ENCODE measurements around the gene ZNF618. TPM values are rescaled to one million over a fixed set of nuclear protein-coding genes. Genes with fewer than 3 reads are reported as not detected.

Gene ZNF618
- total and polyA plus RNA-seq, 8 donors = 1.2 to 19.8 (median 5.3) TPM

GRCh38 chr9:114060070-114060469 lies 184.0 kb downstream of the ZNF618 start:
- H3K36me3 ChIP-seq = peaks cover 0 to 14% (median 7%) of the 10 kb centered on the region in 4 donors
- H3K4me1 ChIP-seq = peaks cover 0 to 12% (median 0%) of the 10 kb centered on the region in 4 donors
- no peaks in the 10 kb centered on the region for H3K27me3 ChIP-seq
- H3K27ac ChIP-seq = no peak overlapping the region
- intact Hi-C loops (cut with DNase I; ENCODE audit: low total_unique reads) = no loop called here
- TF ChIP-seq EP300 (IDR thresholded peaks at IDR 0.05) (no peak), POLR2A (IDR thresholded peaks at IDR 0.05) (no peak), CTCF (IDR thresholded peaks at IDR 0.05) (no peak), POLR2AphosphoS5 (IDR thresholded peaks at IDR 0.05) (no peak)
- H3K4me3 ChIP-seq = no peak overlapping the region
- no peaks in the 10 kb centered on the region for H3K9me3 ChIP-seq
- WGBS, 5 donors = 85 to 91% (median 89%) methylated on average over 8 of the region's 8 CpGs
- DNase-seq = no peak

- Histone ChIP-seq H3K36me3 (peaks cover 0 to 14% (median 6%) of the 10 kb centered on the region in 4 donors), H3K27me3 (no peaks in the 10 kb centered on the region), H3K4me3 (no peak overlapping the region), H3K27ac (no peak overlapping the region), H3K9me3 (no peaks in the 10 kb centered on the region), H3K4me1 (peaks cover 0 to 12% (median 0%) of the 10 kb centered on the region in 4 donors)
- 81 to 88% (median 83%) methylated on average over 8 to 9 of the region's 9 CpGs for WGBS, 5 donors
- no peak for DNase-seq
- no peak for TF ChIP-seq EP300 (IDR thresholded peaks at IDR 0.05)
- no peak for TF ChIP-seq POLR2AphosphoS5 (IDR thresholded peaks at IDR 0.05)
- no peak for TF ChIP-seq CTCF (IDR thresholded peaks at IDR 0.05)
- TF ChIP-seq POLR2A (IDR thresholded peaks at IDR 0.05) = no peak
- intact Hi-C loops (cut with DNase I; ENCODE audit: low total_unique reads) = no loop called here
Observed at GRCh38 chr9:114060711-114061110, 184.6 kb downstream of the ZNF618 start.

DNA sequence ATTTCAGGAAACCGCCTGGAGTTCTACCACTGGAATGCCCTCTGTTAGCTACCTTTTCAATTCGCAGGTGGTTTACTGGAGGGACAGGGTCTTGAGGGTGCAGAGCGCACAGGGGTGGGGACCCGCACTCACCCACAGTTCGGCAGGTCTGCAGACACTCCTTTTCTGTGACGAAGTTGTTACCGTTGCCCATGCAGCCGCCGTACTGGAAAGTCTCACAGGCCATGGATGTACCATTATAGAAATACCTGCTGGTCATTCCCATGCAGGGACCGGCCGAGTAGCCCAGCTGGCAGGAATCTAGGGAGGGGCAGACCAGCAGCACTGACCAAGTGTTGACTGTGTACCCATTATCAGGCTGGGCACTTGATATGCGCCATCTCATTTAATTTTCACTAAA lies 185.2 kb downstream of the ZNF618 start:
- TF ChIP-seq POLR2AphosphoS5 (IDR thresholded peaks at IDR 0.05) (no peak), CTCF (IDR thresholded peaks at IDR 0.05) (no peak), POLR2A (IDR thresholded peaks at IDR 0.05) (no peak), EP300 (IDR thresholded peaks at IDR 0.05) (no peak)
- Histone ChIP-seq H3K9me3 (no peaks in the 10 kb centered on the region), H3K36me3 (peaks cover 0 to 14% (median 6%) of the 10 kb centered on the region in 4 donors), H3K4me3 (no peak overlapping the region), H3K4me1 (peaks cover 0 to 12% (median 0%) of the 10 kb centered on the region in 4 donors), H3K27ac (no peak overlapping the region), H3K27me3 (no peaks in the 10 kb centered on the region)
- DNase-seq = no peak
- whole genome bisulfite sequencing, 5 donors = 88 to 97% (median 91%) methylated on average over 12 of the region's 12 CpGs
- intact Hi-C loops (cut with DNase I; ENCODE audit: low total_unique reads) = no loop called here

DNA sequence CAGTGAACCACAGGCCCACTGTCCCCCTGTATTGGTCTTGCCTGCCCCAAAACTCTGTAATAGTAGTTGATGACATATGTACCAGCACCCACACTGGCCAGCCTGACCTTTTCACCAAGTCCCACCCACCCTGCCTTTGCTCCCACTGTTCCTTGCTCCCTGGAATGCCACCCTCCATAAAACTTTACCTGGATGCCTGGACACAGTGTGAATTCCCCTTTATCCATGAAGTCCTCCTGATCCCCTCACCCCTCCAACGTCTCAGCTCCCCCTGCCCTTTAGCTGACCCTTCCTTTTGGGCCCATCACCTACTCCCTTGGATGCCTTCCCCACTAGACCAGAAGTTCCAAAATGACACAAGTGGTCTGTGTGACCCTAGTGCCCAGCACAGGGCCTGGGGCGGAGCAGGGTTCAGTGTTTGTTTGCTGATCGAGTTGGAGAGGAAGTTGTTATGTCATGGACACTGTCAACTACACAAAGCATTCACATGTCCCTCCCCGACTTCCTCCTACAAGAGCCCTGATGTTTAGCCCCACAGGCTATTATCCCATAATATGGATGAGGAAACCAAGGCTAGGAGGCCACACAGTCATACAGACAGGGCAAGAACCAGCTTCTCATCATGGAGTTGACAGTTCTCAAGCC lies 185.8 kb downstream of the ZNF618 start:
- WGBS, 5 donors = 63 to 76% (median 73%) methylated on average over 4 of the region's 4 CpGs
- DNase-seq = no peak
- H3K27me3 ChIP-seq = no peaks in the 10 kb centered on the region
- peaks cover 0 to 11% (median 2%) of the 10 kb centered on the region in 4 donors for H3K36me3 ChIP-seq
- no peak overlapping the region for H3K4me3 ChIP-seq
- H3K4me1 ChIP-seq = peaks cover 0 to 12% (median 0%) of the 10 kb centered on the region in 4 donors
- TF ChIP-seq CTCF (IDR thresholded peaks at IDR 0.05) (no peak), POLR2AphosphoS5 (IDR thresholded peaks at IDR 0.05) (no peak), EP300 (IDR thresholded peaks at IDR 0.05) (no peak), POLR2A (IDR thresholded peaks at IDR 0.05) (no peak)
- intact Hi-C loops (cut with DNase I; ENCODE audit: low total_unique reads) = no loop called here
- H3K9me3 ChIP-seq = no peaks in the 10 kb centered on the region
- H3K27ac ChIP-seq = no peak overlapping the region

Data from stomach (tissue), 9 donors.